RWPE2 (cell line): Measurements from ENCODE around the gene DRC7.
"Not testable (repeated sequence)": the region's sequence is repeated elsewhere in the genome, so short reads cannot be mapped to it uniquely, and the experiment has no call there.

ENCODE experiments used
- ATAC-seq: fragments of 200-7000 bp; cut with Tn5 transposase; 3 replicates; pipeline ENCODE4 v1.9.1; 2021; ENCODE audit warnings: low read depth
- DNase-seq: peaks from one replicate; pipeline ENCODE4 v3.0.0-alpha.2; 2020; ENCODE audit warnings: low spot score
- H3K27ac ChIP-seq: fragments of 450-650 bp; 2 replicates; pipeline ENCODE4 v1.5.1; 2017; ENCODE audit warnings: mild to moderate bottlenecking; ENCODE audit not compliant: poor library complexity, severe bottlenecking
- H3K27me3 ChIP-seq: fragments of 250-450 bp; sonication (Bioruptor Pico); 2 replicates; pipeline ENCODE4 v1.5.1; 2021; ENCODE audit warnings: mild to moderate bottlenecking, moderate library complexity; ENCODE audit not compliant: insufficient read depth, poor library complexity, severe bottlenecking
- H3K36me3 ChIP-seq: fragments of 250-450 bp; sonication (Bioruptor Pico); 2 replicates; pipeline ENCODE4 v1.5.1; 2020; ENCODE audit warnings: low read depth, mild to moderate bottlenecking, moderate library complexity
- H3K4me1 ChIP-seq: fragments of 250-450 bp; sonication (Bioruptor Pico); 2 replicates; pipeline ENCODE4 v1.5.1; 2021; ENCODE audit warnings: mild to moderate bottlenecking, moderate library complexity; ENCODE audit not compliant: insufficient read depth, poor library complexity, severe bottlenecking
- H3K4me3 ChIP-seq: fragments of 250-450 bp; sonication (Bioruptor Pico); 2 replicates; pipeline ENCODE4 v1.5.1; 2021; ENCODE audit warnings: mild to moderate bottlenecking, moderate library complexity; ENCODE audit not compliant: severe bottlenecking
- H3K9me3 ChIP-seq: fragments of 250-450 bp; sonication (Bioruptor Pico); 2 replicates; pipeline ENCODE4 v1.5.1; 2021; ENCODE audit warnings: mild to moderate bottlenecking, moderate library complexity; ENCODE audit not compliant: severe bottlenecking
- CTCF ChIP-seq: fragments of 450-650 bp; IDR thresholded peaks from one replicate; pipeline ENCODE4 v1.5.1; 2017; ENCODE audit warnings: mild to moderate bottlenecking, moderate library complexity; ENCODE audit not compliant: poor library complexity, severe bottlenecking

DRC7 gene

GRCh38 chr16:57669476-57670162 lies 25.0 kb upstream of the DRC7 start:
- no peak for TF ChIP-seq CTCF
- H3K27ac ChIP-seq: no peak overlapping the region
- H3K9me3 ChIP-seq: no peaks in the 10 kb centered on the region
- DNase-seq (no peak), ATAC-seq (no peak)
- peaks cover 5% of the 10 kb centered on the region for H3K36me3 ChIP-seq
- H3K27me3 ChIP-seq: no peaks in the 10 kb centered on the region
- peaks cover 7% of the 10 kb centered on the region for H3K4me1 ChIP-seq
- H3K4me3 ChIP-seq: no peak overlapping the region

- no peak for ATAC-seq
- no peak overlapping the region for H3K27ac ChIP-seq
Measured at GRCh38 chr16:57670196-57670595, 24.4 kb upstream of the DRC7 start.

GRCh38 chr16:57671451-57671850 lies 23.2 kb upstream of the DRC7 start:
- H3K27ac ChIP-seq, DNase-seq, ATAC-seq, H3K4me1 ChIP-seq, H3K27me3 ChIP-seq, H3K36me3 ChIP-seq, H3K4me3 ChIP-seq, H3K9me3 ChIP-seq: not testable (repeated sequence)

More at GRCh38 chr16:57670196-57670595, 24.4 kb upstream of the DRC7 start:
- Histone ChIP-seq H3K36me3 (no peaks in the 10 kb centered on the region), H3K4me3 (no peak overlapping the region), H3K27me3 (no peaks in the 10 kb centered on the region), H3K9me3 (no peaks in the 10 kb centered on the region), H3K4me1 (peaks cover 7% of the 10 kb centered on the region)
- no peak for DNase-seq
- TF ChIP-seq CTCF: no peak

- H3K9me3 ChIP-seq: no peaks in the 10 kb centered on the region
- H3K4me1 ChIP-seq: peaks cover 6% of the 10 kb centered on the region
- TF ChIP-seq CTCF: no peak
- H3K4me3 ChIP-seq: no peak overlapping the region
- H3K27me3 ChIP-seq: no peaks in the 10 kb centered on the region
- H3K27ac ChIP-seq: no peak overlapping the region
- DNase-seq (no peak), ATAC-seq (no peak)
- H3K36me3 ChIP-seq: no peaks in the 10 kb centered on the region
Measured at GRCh38 chr16:57672416-57672815, 22.2 kb upstream of the DRC7 start.

GRCh38 chr16:57672824-57673223 lies 21.8 kb upstream of the DRC7 start:
- peaks cover 1% of the 10 kb centered on the region for H3K4me1 ChIP-seq
- no peaks in the 10 kb centered on the region for H3K27me3 ChIP-seq
- TF ChIP-seq CTCF: no peak

More at GRCh38 chr16:57672824-57673223, 21.8 kb upstream of the DRC7 start:
- no peak for ATAC-seq
- no peak for DNase-seq
- Histone ChIP-seq H3K9me3 (no peaks in the 10 kb centered on the region), H3K4me3 (no peak overlapping the region), H3K36me3 (no peaks in the 10 kb centered on the region), H3K27ac (no peak overlapping the region)
